Measurements from ENCODE around the gene LGALS4. TPM values are rescaled to one million over a fixed set of nuclear protein-coding genes. Genes with fewer than 3 reads are reported as not detected.
"Not testable (repeated sequence)": the region's sequence is repeated elsewhere in the genome, so short reads cannot be mapped to it uniquely, and the experiment has no call there.

Gene LGALS4
- total RNA-seq, 2 experiments from 2014 or later, result 0.59 to 1.1 TPM

GRCh38 chr19:38826856-38827551 lies 14.3 kb upstream of the LGALS4 start:
- no peak for DNase-seq
- no peaks in the 10 kb centered on the region for H3K27me3 Mint-ChIP-seq
- H3K36me3 Mint-ChIP-seq (ENCODE audit: low read depth), result peaks cover 44% of the 10 kb centered on the region
- no peak overlapping the region for H3K4me3 Mint-ChIP-seq
- CTCF ChIA-PET, result interaction anchor here (0.7 kb wide), 1 partner anchor 192 kb away, joined by 4 read pairs; no protein-coding TSS in a partner anchor
- H3K27ac Mint-ChIP-seq, result no peak overlapping the region
- ATAC-seq, result no peak
- H3K4me1 Mint-ChIP-seq, result peaks cover 21% of the 10 kb centered on the region
- H3K9me3 Mint-ChIP-seq (ENCODE audit: low read depth), result no peaks in the 10 kb centered on the region
- POLR2A ChIA-PET, result interaction anchor here (0.7 kb wide), 1 partner anchor 179 kb away, joined by 3 read pairs; the partner anchor contains the start of gene ACTN4
- intact Hi-C loops (cut with DNase I, micrococcal nuclease), result no loop called here

GRCh38 chr19:38825936-38826335 lies 13.2 kb upstream of the LGALS4 start:
- H3K4me3 Mint-ChIP-seq; POLR2A ChIA-PET; intact Hi-C loops (cut with DNase I, micrococcal nuclease); H3K27me3 Mint-ChIP-seq; CTCF ChIA-PET; DNase-seq; H3K9me3 Mint-ChIP-seq (ENCODE audit: low read depth); H3K27ac Mint-ChIP-seq; ATAC-seq: not testable (repeated sequence)
- Mint-ChIP-seq H3K36me3 (ENCODE audit: low read depth) (peaks cover 40% of the 10 kb centered on the region), H3K4me1 (peaks cover 14% of the 10 kb centered on the region)

DNA sequence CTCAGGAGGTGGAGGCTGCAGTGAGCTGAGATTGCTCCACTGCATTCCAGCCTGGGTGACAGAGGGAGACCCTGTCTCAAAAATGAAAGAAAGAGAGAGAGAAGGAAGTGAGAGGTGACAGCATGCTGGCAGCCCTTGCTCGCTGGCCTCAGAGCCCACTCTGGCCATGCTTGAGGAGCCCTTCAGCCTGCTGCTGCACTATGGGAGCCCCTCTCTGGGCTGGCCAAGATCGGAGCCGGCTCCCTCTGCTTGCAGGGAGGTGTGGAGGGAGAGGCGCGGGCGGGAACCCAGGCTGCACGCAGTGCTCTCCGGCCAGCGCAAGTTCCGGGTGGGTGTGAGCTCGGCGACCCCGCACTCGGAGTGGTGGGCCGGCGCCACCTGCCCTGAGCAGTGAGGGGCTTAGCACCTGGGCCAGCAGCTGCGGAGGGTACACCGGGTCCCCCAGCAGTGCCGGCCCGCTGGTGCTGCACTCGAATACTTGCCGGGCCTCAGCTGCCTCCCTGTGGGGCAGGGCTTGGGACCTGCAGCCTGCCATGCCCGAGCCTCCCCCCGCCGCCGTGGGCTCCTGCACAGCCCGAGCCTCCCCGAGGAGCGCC lies 8.6 kb upstream of the LGALS4 start:
- intact Hi-C loops (cut with DNase I, micrococcal nuclease); H3K27ac Mint-ChIP-seq: not testable (repeated sequence)

GRCh38 chr19:38819231-38819920 lies 6.6 kb upstream of the LGALS4 start:
- DNase-seq (no peak), ATAC-seq (no peak)
- ChIA-PET POLR2A (no interaction called here), CTCF (interaction anchor here (1.8 kb wide), 1 partner anchor 68 kb away, joined by 5 read pairs; no protein-coding TSS in a partner anchor)
- no peaks in the 10 kb centered on the region for H3K9me3 Mint-ChIP-seq (ENCODE audit: low read depth)
- no peaks in the 10 kb centered on the region for H3K4me1 Mint-ChIP-seq
- no peak overlapping the region for H3K4me3 Mint-ChIP-seq
- H3K36me3 Mint-ChIP-seq (ENCODE audit: low read depth), result peaks cover 35% of the 10 kb centered on the region
- no peaks in the 10 kb centered on the region for H3K27me3 Mint-ChIP-seq
- intact Hi-C loops (cut with DNase I, micrococcal nuclease), result no loop called here
- no peak overlapping the region for H3K27ac Mint-ChIP-seq

More for the DNA sequence above, 8.6 kb upstream of the LGALS4 start:
- H3K9me3 Mint-ChIP-seq (ENCODE audit: low read depth); H3K4me3 Mint-ChIP-seq; H3K4me1 Mint-ChIP-seq; H3K27me3 Mint-ChIP-seq; POLR2A ChIA-PET; ATAC-seq; DNase-seq: not testable (repeated sequence)
- H3K36me3 Mint-ChIP-seq (ENCODE audit: low read depth), result peaks cover 31% of the 10 kb centered on the region
- CTCF ChIA-PET, result interaction anchor here (0.5 to 1.6 kb wide), 3 partner anchors 103 to 186 kb away, joined by 3 to 7 read pairs (median 4); partner anchors contain the start of genes MRPS12 and SARS2

DNA sequence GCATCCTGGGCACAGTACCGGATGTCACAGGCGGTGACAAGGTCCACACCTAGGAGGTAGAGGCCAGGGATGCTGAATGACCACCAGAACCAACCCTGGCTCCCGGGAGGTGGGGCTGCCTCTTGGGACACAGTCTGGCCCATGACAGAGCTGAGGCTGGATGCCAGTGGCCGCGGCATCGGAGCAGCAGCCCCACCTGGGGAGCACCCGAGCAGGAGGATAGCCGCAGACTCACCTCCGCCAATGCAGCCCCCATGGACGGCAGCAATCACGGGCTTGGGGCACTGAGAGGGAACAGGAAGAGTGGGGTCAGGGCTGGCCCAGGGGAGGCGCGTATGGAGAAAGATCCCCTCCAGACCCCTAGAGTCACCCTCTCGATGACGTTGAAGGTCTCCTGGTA lies 4.3 kb upstream of the LGALS4 start:
- POLR2A ChIA-PET, result no interaction called here
- H3K4me1 Mint-ChIP-seq, result no peaks in the 10 kb centered on the region
- intact Hi-C loops (cut with DNase I, micrococcal nuclease), result no loop called here
- no peak overlapping the region for H3K27ac Mint-ChIP-seq
- ATAC-seq (no peak), DNase-seq (no peak)
- no peaks in the 10 kb centered on the region for H3K9me3 Mint-ChIP-seq (ENCODE audit: low read depth)
- CTCF ChIA-PET, result interaction anchor here (0.5 kb wide), 1 partner anchor 301 kb away, joined by 3 read pairs; no protein-coding TSS in a partner anchor
- no peaks in the 10 kb centered on the region for H3K27me3 Mint-ChIP-seq
- H3K4me3 Mint-ChIP-seq, result no peak overlapping the region
- H3K36me3 Mint-ChIP-seq (ENCODE audit: low read depth), result peaks cover 20% of the 10 kb centered on the region

DNA sequence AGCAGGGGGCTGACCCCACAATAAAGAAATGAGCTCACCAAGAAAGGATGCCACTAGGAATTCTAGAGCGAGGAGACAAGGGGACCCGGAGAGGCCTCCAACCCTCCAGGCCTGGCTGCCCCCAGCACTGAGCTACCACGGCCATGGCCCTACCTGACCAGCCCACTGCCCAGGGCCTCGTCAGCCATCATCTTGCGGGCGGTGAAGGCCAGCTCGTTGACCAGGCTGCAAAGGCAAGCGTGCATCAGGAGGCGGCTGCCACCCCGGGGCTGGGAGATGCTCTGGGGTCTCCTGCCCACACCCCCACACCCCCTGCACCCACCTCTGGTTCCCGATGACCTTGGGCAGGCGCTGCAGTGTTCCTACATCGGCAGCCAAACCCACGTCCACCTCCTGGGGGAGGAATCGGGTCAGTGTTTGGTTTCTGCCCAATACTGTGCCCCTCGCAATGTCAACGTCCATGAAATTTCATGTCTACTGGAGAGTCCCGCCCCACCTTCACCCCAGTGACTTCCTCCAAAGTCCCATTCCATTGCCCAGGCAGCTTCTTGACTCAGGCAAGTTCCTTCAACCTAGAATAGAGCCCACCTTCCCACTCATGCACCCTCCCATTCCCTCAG lies 3.5 kb upstream of the LGALS4 start:
- Mint-ChIP-seq H3K27ac (no peak overlapping the region), H3K36me3 (ENCODE audit: low read depth) (peaks cover 17% of the 10 kb centered on the region), H3K27me3 (no peaks in the 10 kb centered on the region), H3K4me3 (no peak overlapping the region), H3K4me1 (no peaks in the 10 kb centered on the region), H3K9me3 (ENCODE audit: low read depth) (no peaks in the 10 kb centered on the region)
- ATAC-seq, result no peak
- intact Hi-C loops (cut with DNase I, micrococcal nuclease), result no loop called here
- ChIA-PET POLR2A (no interaction called here), CTCF (interaction anchor here (0.5 kb wide), 1 partner anchor 301 kb away, joined by 3 read pairs; no protein-coding TSS in a partner anchor)
- DNase-seq, result no peak

DNA sequence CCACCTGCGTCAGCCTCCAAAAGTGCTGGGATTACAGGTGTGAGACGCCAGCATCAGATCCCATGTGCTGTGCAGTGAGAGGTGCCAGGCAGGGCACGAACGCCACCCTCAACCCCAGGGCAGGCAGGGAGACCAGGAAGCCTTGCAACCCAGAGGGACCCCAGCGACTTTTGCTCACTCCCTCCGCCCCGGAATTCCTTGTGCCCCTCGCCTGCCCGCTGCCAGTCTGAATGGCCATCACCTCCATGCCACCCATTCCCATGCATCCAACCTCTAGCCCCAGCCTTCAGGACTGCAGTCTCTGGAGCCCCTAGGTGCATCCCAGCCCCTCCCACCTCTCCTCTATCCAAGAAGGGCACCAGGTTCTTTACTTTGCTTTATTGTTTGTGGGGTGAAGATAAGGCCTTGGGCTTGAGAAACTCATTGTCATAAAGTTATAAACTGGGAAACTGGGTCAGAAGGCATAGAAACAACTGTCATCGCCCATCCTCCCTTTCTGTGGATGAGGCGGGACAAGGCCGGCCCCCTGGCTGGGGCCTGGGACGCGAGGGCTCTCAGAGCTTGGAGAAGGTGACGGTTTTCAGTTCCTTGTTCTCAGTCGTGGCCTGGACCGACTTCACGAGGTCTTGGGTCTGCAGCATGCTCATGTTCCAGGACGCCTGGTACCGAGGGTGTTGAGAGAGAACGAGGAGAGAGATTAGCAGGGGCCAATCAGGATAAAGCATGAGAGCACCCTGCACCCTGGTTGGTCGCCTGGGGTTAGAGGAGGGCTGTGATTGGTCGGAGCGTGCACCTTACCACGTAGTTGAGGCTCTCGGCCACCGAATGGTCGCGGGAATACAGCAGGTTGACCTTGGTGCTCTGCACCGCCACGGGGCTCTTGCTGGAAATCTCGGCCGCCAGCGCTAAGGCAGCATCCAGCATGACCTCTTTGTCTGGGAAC lies 2.6 kb upstream of the LGALS4 start:
- ChIA-PET POLR2A (interaction anchor here (0.6 to 0.7 kb wide), 2 partner anchors 85 to 362 kb away, joined by 3 read pairs; no protein-coding TSS in a partner anchor), CTCF (no interaction called here)
- no peaks in the 10 kb centered on the region for H3K9me3 Mint-ChIP-seq (ENCODE audit: low read depth)
- H3K27ac Mint-ChIP-seq, result no peak overlapping the region
- intact Hi-C loops (cut with DNase I, micrococcal nuclease), result no loop called here
- ATAC-seq (no peak), DNase-seq (no peak)
- H3K4me3 Mint-ChIP-seq, result no peak overlapping the region
- no peaks in the 10 kb centered on the region for H3K4me1 Mint-ChIP-seq
- H3K36me3 Mint-ChIP-seq (ENCODE audit: low read depth), result peaks cover 17% of the 10 kb centered on the region
- H3K27me3 Mint-ChIP-seq, result no peaks in the 10 kb centered on the region

- H3K27me3 Mint-ChIP-seq; DNase-seq; ATAC-seq; H3K4me3 Mint-ChIP-seq; H3K4me1 Mint-ChIP-seq; H3K27ac Mint-ChIP-seq; H3K9me3 Mint-ChIP-seq (ENCODE audit: low read depth); intact Hi-C loops (cut with DNase I, micrococcal nuclease): not testable (repeated sequence)
- H3K36me3 Mint-ChIP-seq (ENCODE audit: low read depth), result peaks cover 17% of the 10 kb centered on the region
- CTCF ChIA-PET, result interaction anchor here (1.0 kb wide), 1 partner anchor 57 kb away, joined by 3 read pairs; no protein-coding TSS in a partner anchor
- POLR2A ChIA-PET, result interaction anchor here (0.6 to 0.9 kb wide), 4 partner anchors 18 to 90 kb away, joined by 3 to 4 read pairs (median 3); no protein-coding TSS in a partner anchor
Measured at GRCh38 chr19:38813932-38814331, 1.2 kb upstream of the LGALS4 start.

GRCh38 chr19:38813323-38813722 lies 578 bp upstream of the LGALS4 start:
- H3K27ac Mint-ChIP-seq, result no peak overlapping the region
- DNase-seq (no peak), ATAC-seq (no peak)
- intact Hi-C loops (cut with DNase I, micrococcal nuclease), result no loop called here
- POLR2A ChIA-PET, result interaction anchor here (0.6 to 0.7 kb wide), 2 partner anchors 19 to 41 kb away, joined by 3 to 4 read pairs; no protein-coding TSS in a partner anchor
- H3K27me3 Mint-ChIP-seq, result no peaks in the 10 kb centered on the region
- no peaks in the 10 kb centered on the region for H3K4me1 Mint-ChIP-seq
- CTCF ChIA-PET, result interaction anchor here (1.0 kb wide), 1 partner anchor 58 kb away, joined by 3 read pairs; no protein-coding TSS in a partner anchor
- H3K9me3 Mint-ChIP-seq (ENCODE audit: low read depth), result no peaks in the 10 kb centered on the region
- H3K36me3 Mint-ChIP-seq (ENCODE audit: low read depth), result peaks cover 17% of the 10 kb centered on the region
- H3K4me3 Mint-ChIP-seq, result no peak overlapping the region

GRCh38 chr19:38812009-38812840 lies 520 bp downstream of the LGALS4 start:
- no peaks in the 10 kb centered on the region for H3K4me1 Mint-ChIP-seq
- DNase-seq (no peak), ATAC-seq (no peak)
- no peak overlapping the region for H3K4me3 Mint-ChIP-seq
- no peaks in the 10 kb centered on the region for H3K27me3 Mint-ChIP-seq
- ChIA-PET POLR2A (interaction anchor here (0.6 kb wide), 1 partner anchor 29 kb away, joined by 4 read pairs; no protein-coding TSS in a partner anchor), CTCF (interaction anchor here (0.8 kb wide), 1 partner anchor 22 kb away, joined by 3 read pairs; no protein-coding TSS in a partner anchor)
- intact Hi-C loops (cut with DNase I, micrococcal nuclease), result no loop called here
- H3K36me3 Mint-ChIP-seq (ENCODE audit: low read depth), result peaks cover 12% of the 10 kb centered on the region
- H3K27ac Mint-ChIP-seq, result no peak overlapping the region
- no peaks in the 10 kb centered on the region for H3K9me3 Mint-ChIP-seq (ENCODE audit: low read depth)
